ENCODE results near the gene JADE2.

The JADE2 gene

GRCh38 chr5:134585966-134586365 is 60.5 kb downstream of the JADE2 start:
- H3K4me2 ChIP-seq (ENCODE audit: low read length): no peak overlapping the region
- WGBS (ENCODE audit: extremely low coverage, insufficient coverage, low lambda C conversion rate): no CpG with 5 or more reads among the region's 2 CpGs
- no peak overlapping the region for H4K8ac ChIP-seq (ENCODE audit: low read depth, low read length)
- no peak overlapping the region for H4K5ac ChIP-seq (ENCODE audit: low read length)
- H3K79me2 ChIP-seq (ENCODE audit: control insufficient read depth, insufficient read depth, low read length): no peaks in the 10 kb centered on the region
- no peaks in the 10 kb centered on the region for H3K4me1 ChIP-seq (ENCODE audit: control insufficient read depth, low read depth, low read length)
- no peak overlapping the region for H2BK120ac ChIP-seq (ENCODE audit: low read depth, low read length)
- no peak overlapping the region for H3K4me3 ChIP-seq (ENCODE audit: low read length)
- no peaks in the 10 kb centered on the region for H3K36me3 ChIP-seq (ENCODE audit: control insufficient read depth, insufficient read depth, low read length)
- no peak overlapping the region for H2BK15ac ChIP-seq (replicated peaks; ENCODE audit: low read depth)
- H3K4ac ChIP-seq (ENCODE audit: low read depth, low read length): no peak overlapping the region
- H3K79me1 ChIP-seq (ENCODE audit: low read length): no peaks in the 10 kb centered on the region
- no peak overlapping the region for H3K23ac ChIP-seq (ENCODE audit: low read length)
- no peak overlapping the region for H2AK5ac ChIP-seq (ENCODE audit: low read length)
- H2BK5ac ChIP-seq (ENCODE audit: low read length): no peak overlapping the region
- no peaks in the 10 kb centered on the region for H3K27me3 ChIP-seq (ENCODE audit: insufficient read depth, low read length, poor library complexity)
- no peak for DNase-seq
- no peak overlapping the region for H3K27ac ChIP-seq (ENCODE audit: low read depth, low read length)
- H3K56ac ChIP-seq (ENCODE audit: low read length): no peak overlapping the region
- no peak overlapping the region for H3K18ac ChIP-seq (ENCODE audit: low read length)
- no peak overlapping the region for H3K9ac ChIP-seq (ENCODE audit: low read length)

GRCh38 chr5:134586866-134587524 is 61.5 kb downstream of the JADE2 start:
- Histone ChIP-seq H2BK15ac (replicated peaks; ENCODE audit: low read depth) (no peak overlapping the region), H2BK120ac (ENCODE audit: low read depth, low read length) (no peak overlapping the region), H3K4me2 (ENCODE audit: low read length) (no peak overlapping the region), H3K4me3 (ENCODE audit: low read length) (no peak overlapping the region), H3K18ac (ENCODE audit: low read length) (no peak overlapping the region), H4K5ac (ENCODE audit: low read length) (no peak overlapping the region), H2BK5ac (ENCODE audit: low read length) (no peak overlapping the region), H3K56ac (ENCODE audit: low read length) (peak overlapping the region; percentile 79), H3K9ac (ENCODE audit: low read length) (peak overlapping the region; percentile 39), H3K4me1 (ENCODE audit: control insufficient read depth, low read depth, low read length) (peaks cover 6% of the 10 kb centered on the region), H3K79me2 (ENCODE audit: control insufficient read depth, insufficient read depth, low read length) (no peaks in the 10 kb centered on the region), H3K27me3 (ENCODE audit: insufficient read depth, low read length, poor library complexity) (no peaks in the 10 kb centered on the region), H4K8ac (ENCODE audit: low read depth, low read length) (no peak overlapping the region), H3K36me3 (ENCODE audit: control insufficient read depth, insufficient read depth, low read length) (no peaks in the 10 kb centered on the region), H3K23ac (ENCODE audit: low read length) (no peak overlapping the region), H3K79me1 (ENCODE audit: low read length) (no peaks in the 10 kb centered on the region), H3K27ac (ENCODE audit: low read depth, low read length) (no peak overlapping the region), H3K4ac (ENCODE audit: low read depth, low read length) (no peak overlapping the region), H2AK5ac (ENCODE audit: low read length) (no peak overlapping the region)
- peak; percentile 98 for DNase-seq
- no CpG with 5 or more reads among the region's 13 CpGs for WGBS (ENCODE audit: extremely low coverage, insufficient coverage, low lambda C conversion rate)

- Histone ChIP-seq H3K27ac (ENCODE audit: low read depth, low read length) (no peak overlapping the region), H4K8ac (ENCODE audit: low read depth, low read length) (no peak overlapping the region), H2AK5ac (ENCODE audit: low read length) (no peak overlapping the region), H3K4me1 (ENCODE audit: control insufficient read depth, low read depth, low read length) (peaks cover 6% of the 10 kb centered on the region), H3K4ac (ENCODE audit: low read depth, low read length) (no peak overlapping the region), H3K9ac (ENCODE audit: low read length) (no peak overlapping the region), H3K18ac (ENCODE audit: low read length) (no peak overlapping the region), H2BK120ac (ENCODE audit: low read depth, low read length) (no peak overlapping the region), H3K79me2 (ENCODE audit: control insufficient read depth, insufficient read depth, low read length) (no peaks in the 10 kb centered on the region), H3K36me3 (ENCODE audit: control insufficient read depth, insufficient read depth, low read length) (no peaks in the 10 kb centered on the region), H4K5ac (ENCODE audit: low read length) (no peak overlapping the region), H3K27me3 (ENCODE audit: insufficient read depth, low read length, poor library complexity) (no peaks in the 10 kb centered on the region), H3K23ac (ENCODE audit: low read length) (no peak overlapping the region), H3K4me2 (ENCODE audit: low read length) (no peak overlapping the region), H3K56ac (ENCODE audit: low read length) (no peak overlapping the region), H3K4me3 (ENCODE audit: low read length) (no peak overlapping the region), H2BK15ac (replicated peaks; ENCODE audit: low read depth) (no peak overlapping the region), H2BK5ac (ENCODE audit: low read length) (no peak overlapping the region), H3K79me1 (ENCODE audit: low read length) (no peaks in the 10 kb centered on the region)
- WGBS (ENCODE audit: extremely low coverage, insufficient coverage, low lambda C conversion rate): no CpG with 5 or more reads among the region's 5 CpGs
- peak; percentile 44 for DNase-seq
Observed at GRCh38 chr5:134590992-134591659, 65.7 kb downstream of the JADE2 start.

DNA sequence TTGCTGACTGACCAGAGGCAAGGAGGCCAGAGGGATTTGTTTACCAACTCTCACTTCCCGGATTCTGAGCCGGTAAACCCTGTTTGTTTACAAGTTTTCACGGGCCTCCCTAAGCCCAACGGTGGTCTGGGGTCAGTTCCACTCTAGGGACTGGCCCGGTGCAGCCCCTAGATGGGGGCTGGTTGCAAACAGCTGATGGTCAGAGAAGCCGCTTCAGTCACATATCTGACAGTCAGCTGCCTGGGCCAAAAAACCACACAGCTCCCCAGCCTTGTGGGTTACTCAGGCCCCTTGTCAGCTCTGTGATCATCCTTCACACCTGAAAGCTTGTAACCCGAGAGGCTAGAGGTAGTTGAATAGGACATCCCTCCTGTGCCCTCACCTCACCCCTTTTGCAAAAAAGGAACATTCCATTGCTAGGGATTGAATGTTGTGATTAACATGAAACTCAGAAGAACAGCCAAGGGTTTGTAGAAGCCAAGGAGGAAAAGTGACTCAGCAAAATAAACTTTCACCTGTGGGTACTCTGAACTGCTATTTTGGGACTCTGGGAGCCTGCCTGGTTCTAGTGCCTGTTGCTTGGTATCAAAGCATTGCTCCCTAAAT is 66.8 kb downstream of the JADE2 start:
- Histone ChIP-seq H3K56ac (ENCODE audit: low read length) (peak overlapping the region; percentile 25), H3K4me2 (ENCODE audit: low read length) (no peak overlapping the region), H3K4me3 (ENCODE audit: low read length) (no peak overlapping the region), H2BK120ac (ENCODE audit: low read depth, low read length) (peak overlapping the region; percentile 61), H3K23ac (ENCODE audit: low read length) (no peak overlapping the region), H2AK5ac (ENCODE audit: low read length) (no peak overlapping the region), H4K8ac (ENCODE audit: low read depth, low read length) (no peak overlapping the region), H3K79me2 (ENCODE audit: control insufficient read depth, insufficient read depth, low read length) (no peaks in the 10 kb centered on the region), H3K18ac (ENCODE audit: low read length) (peak overlapping the region; percentile 68), H3K27me3 (ENCODE audit: insufficient read depth, low read length, poor library complexity) (no peaks in the 10 kb centered on the region), H3K79me1 (ENCODE audit: low read length) (no peaks in the 10 kb centered on the region), H2BK15ac (replicated peaks; ENCODE audit: low read depth) (no peak overlapping the region), H3K4me1 (ENCODE audit: control insufficient read depth, low read depth, low read length) (peaks cover 6% of the 10 kb centered on the region), H2BK5ac (ENCODE audit: low read length) (no peak overlapping the region), H3K4ac (ENCODE audit: low read depth, low read length) (no peak overlapping the region), H4K5ac (ENCODE audit: low read length) (no peak overlapping the region), H3K27ac (ENCODE audit: low read depth, low read length) (no peak overlapping the region), H3K36me3 (ENCODE audit: control insufficient read depth, insufficient read depth, low read length) (no peaks in the 10 kb centered on the region), H3K9ac (ENCODE audit: low read length) (no peak overlapping the region)
- DNase-seq: peak; percentile 93
- no CpG with 5 or more reads among the region's 7 CpGs for WGBS (ENCODE audit: extremely low coverage, insufficient coverage, low lambda C conversion rate)

- no peak overlapping the region for H2BK120ac ChIP-seq (ENCODE audit: low read depth, low read length)
- no peak overlapping the region for H3K18ac ChIP-seq (ENCODE audit: low read length)
- H3K36me3 ChIP-seq (ENCODE audit: control insufficient read depth, insufficient read depth, low read length): no peaks in the 10 kb centered on the region
- no peak overlapping the region for H2BK5ac ChIP-seq (ENCODE audit: low read length)
- H3K4me3 ChIP-seq (ENCODE audit: low read length): no peak overlapping the region
- no peak overlapping the region for H2AK5ac ChIP-seq (ENCODE audit: low read length)
- H3K79me2 ChIP-seq (ENCODE audit: control insufficient read depth, insufficient read depth, low read length): no peaks in the 10 kb centered on the region
- WGBS (ENCODE audit: extremely low coverage, insufficient coverage, low lambda C conversion rate): no CpG with 5 or more reads among the region's 7 CpGs
- DNase-seq: no peak
- no peak overlapping the region for H4K5ac ChIP-seq (ENCODE audit: low read length)
- no peak overlapping the region for H4K8ac ChIP-seq (ENCODE audit: low read depth, low read length)
- no peak overlapping the region for H2BK15ac ChIP-seq (replicated peaks; ENCODE audit: low read depth)
- no peak overlapping the region for H3K23ac ChIP-seq (ENCODE audit: low read length)
- H3K79me1 ChIP-seq (ENCODE audit: low read length): no peaks in the 10 kb centered on the region
- no peaks in the 10 kb centered on the region for H3K27me3 ChIP-seq (ENCODE audit: insufficient read depth, low read length, poor library complexity)
- no peak overlapping the region for H3K4ac ChIP-seq (ENCODE audit: low read depth, low read length)
- H3K27ac ChIP-seq (ENCODE audit: low read depth, low read length): no peak overlapping the region
- H3K4me2 ChIP-seq (ENCODE audit: low read length): no peak overlapping the region
- H3K9ac ChIP-seq (ENCODE audit: low read length): no peak overlapping the region
- no peak overlapping the region for H3K56ac ChIP-seq (ENCODE audit: low read length)
- peaks cover 6% of the 10 kb centered on the region for H3K4me1 ChIP-seq (ENCODE audit: control insufficient read depth, low read depth, low read length)
Observed at GRCh38 chr5:134594336-134594735, 68.9 kb downstream of the JADE2 start.
